Measurements from ENCODE around the gene NFIX.

DNA sequence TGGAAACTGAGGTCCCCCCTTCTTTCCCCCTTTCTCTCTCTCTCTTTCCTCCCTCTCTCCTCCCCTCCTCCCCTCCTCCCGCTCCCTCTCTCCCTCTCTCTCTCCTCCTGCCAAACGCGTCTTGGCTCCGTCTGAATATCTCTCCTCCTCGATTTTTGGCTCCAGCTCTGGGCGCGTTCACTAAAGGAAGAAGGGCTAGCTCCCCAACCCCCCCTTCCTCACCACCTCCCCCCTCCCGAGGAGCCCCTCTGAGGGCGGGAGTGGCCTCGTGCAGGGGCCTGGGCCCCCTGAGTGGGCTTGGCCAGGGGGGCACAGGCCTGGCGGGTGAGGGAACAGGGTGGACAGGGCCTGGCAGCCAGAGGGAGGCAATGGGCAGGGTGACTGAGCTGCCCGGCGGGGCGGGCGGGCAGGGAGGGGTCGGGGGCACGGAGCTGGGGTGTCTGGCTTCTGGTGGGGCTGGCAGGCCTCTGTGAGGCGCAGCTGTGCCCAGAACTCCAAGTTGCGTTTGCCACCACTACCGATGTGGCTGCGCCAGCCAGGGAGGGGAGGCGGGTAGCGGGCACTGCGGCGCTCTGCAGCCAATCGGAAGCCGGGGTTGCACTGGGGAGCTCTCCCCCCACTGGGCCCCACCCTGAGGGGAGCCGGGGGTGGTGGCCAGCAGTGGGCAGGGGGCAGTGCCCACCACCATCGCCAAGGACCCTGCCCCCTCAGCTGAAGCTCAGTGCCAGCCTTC lies 7.1 kb downstream of the NFIX start:
- TF ChIP-seq, protein P1, sequence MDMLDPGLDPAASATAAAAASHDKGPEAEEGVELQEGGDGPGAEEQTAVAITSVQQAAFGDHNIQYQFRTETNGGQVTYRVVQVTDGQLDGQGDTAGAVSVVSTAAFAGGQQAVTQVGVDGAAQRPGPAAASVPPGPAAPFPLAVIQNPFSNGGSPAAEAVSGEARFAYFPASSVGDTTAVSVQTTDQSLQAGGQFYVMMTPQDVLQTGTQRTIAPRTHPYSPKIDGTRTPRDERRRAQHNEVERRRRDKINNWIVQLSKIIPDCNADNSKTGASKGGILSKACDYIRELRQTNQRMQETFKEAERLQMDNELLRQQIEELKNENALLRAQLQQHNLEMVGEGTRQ (IDR thresholded peaks at IDR 0.05; ENCODE audit: low read depth, low read length): no peak
- TF ChIP-seq, protein P1 (CRISPR knock-in tag; IDR thresholded peaks at IDR 0.05; ENCODE audit: borderline replicate concordance): no peak
- TF ChIP-seq ZBTB7A (CRISPR knock-in tag; IDR thresholded peaks at IDR 0.05): no peak
- TF ChIP-seq ZNF878 (CRISPR knock-in tag; IDR thresholded peaks at IDR 0.05): no peak
- TF ChIP-seq, protein P2, sequence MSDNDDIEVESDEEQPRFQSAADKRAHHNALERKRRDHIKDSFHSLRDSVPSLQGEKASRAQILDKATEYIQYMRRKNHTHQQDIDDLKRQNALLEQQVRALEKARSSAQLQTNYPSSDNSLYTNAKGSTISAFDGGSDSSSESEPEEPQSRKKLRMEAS (IDR thresholded peaks at IDR 0.05): no peak
